Stimulated activated CD4-positive, alpha-beta T cell treated with anti-CD3 and anti-CD28 coated beads, Interleukin-12 subunit alpha, Interleukin-12 subunit beta, amount 100 ng/mL, for 48 hours (primary cell): ENCODE data around the gene AK5.

Experiments
- DNase-seq, 3 donors: peaks; one replicate each; pipeline ENCODE4 v3.0.0-alpha.2; 2020; ENCODE audit warnings: low read depth in 2 of 3, low spot score in 1 of 3

The AK5 gene

DNA sequence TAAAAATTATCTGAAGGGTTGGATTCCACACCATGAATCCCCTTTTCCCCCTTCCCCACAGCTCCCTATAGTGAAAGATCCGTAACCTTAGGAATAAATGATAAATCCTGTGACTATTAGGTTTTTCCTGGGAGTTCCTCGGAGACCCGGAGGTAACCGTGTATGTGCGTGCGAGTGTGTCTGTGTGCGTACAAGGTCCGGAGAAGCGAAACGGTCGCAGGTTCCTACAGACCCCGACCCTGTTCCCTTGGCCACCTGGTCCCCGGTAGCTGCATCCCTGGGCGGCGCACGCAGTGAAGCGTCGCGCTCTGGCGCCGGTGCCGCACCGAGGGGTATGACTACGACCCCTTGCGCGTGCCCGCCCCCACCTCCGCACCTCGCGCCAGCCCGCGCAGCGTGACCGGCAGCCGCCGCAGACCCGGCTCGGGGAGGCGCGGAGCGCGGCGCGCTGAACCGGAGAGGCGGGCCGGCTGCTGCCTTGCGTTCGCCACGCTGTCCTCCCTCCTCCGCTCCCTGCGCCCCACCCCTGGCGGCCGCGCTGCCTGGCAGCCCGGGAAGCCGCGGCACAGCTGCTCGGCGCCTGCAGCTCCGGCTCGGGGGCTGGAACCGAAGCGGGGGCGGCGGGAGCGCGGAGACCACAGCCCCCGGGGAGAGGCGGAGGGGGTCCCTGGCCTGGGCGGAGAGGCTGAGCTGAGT lies at the start of gene AK5:
TSS of gene AK5 (plus strand) at position 529 of the 696 bp plus-strand sequence. CDS start 295 bp downstream, outside the sequence.
- peak in 2 of 3 donors; percentile 15 to 42 for DNase-seq

- DNase-seq: no peak
Observed at GRCh38 chr1:77232829-77233228, 49.0 kb upstream of the AK5 start.

- DNase-seq: no peak
Observed at GRCh38 chr1:77234096-77234495, 47.7 kb upstream of the AK5 start.

GRCh38 chr1:77234943-77235342 lies 46.9 kb upstream of the AK5 start:
- no peak for DNase-seq

GRCh38 chr1:77238462-77238861 lies 43.4 kb upstream of the AK5 start:
- DNase-seq: no peak

GRCh38 chr1:77239311-77239710 lies 42.5 kb upstream of the AK5 start:
- no peak for DNase-seq

DNA sequence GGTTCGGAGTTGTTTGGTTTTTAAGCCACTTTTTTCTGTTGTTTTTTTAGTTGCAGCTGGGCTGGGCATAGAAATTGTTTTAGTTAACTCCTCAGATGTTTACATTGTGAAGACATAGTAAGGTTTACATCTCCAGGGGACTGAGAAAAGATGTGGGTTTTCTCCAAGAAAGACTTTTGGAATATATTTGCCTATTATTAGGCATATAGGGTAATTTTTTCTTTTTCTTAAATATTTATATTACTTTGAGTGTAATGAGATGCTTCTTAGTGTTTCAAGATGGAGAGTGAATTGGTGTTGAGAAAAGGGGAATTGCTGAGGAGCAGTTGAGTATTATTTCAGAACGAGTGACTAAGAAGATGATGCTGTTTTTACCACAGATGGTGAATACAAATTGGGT lies 36.0 kb upstream of the AK5 start:
- no peak for DNase-seq

GRCh38 chr1:77250126-77250525 lies 31.7 kb upstream of the AK5 start:
- DNase-seq: no peak

GRCh38 chr1:77253211-77253610 lies 28.6 kb upstream of the AK5 start:
- DNase-seq: no peak

DNA sequence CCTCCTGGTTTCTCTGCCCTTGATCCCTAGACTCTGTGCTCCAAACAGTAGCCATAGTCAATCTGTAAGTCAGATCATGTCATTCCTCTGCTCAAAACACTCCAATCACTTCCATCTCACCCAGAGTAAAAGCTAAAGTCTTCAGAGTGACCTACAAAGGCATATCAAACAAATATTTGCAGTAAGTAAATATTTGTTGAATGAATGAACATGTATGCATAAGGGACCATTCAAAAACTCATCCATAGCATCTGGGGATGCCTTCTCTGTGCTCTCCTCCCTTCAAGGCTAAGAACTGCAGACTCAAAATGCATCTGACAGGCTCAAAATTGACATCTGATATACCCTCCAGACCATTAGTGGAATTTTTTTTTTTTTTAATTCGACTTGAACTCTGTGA lies 18.1 kb upstream of the AK5 start:
- DNase-seq: no peak

DNA sequence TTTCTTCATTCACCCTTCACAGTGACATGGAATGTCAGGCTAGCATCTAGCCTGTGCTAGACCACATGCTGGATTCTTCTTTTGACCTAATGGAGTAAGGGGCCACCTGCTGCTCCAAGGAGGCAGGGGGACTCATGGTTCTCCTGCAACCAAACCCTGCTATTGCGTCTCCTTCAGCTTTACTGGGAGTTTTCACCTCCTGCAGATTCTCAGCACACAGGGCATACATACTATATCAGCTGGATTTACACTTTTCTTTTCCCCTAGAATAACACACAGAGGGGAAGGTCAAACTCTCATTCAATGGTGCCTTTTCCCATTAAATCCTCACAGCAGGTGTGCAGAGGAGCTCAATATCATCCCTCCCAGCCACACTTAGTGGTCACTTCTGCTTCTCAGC lies 16.6 kb upstream of the AK5 start:
- DNase-seq: no peak

DNA sequence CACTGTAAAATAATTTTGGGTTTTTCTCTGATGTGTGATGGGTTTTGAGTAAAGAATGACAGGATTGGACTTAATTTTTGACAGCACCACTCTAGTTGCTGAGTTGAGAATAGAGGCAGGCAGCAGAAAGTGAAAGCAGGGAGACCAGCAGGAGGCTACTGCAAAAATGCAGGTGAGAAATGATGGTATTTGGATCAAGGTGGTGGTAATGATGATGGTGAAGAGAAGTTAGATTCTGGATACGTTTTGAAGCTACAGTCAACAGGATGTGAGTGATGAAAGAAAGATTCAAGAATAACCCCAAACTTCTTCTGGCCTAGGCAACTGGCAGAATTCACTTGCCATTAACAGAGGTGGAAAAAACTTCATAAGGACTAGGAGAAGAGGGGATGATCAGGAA lies 14.8 kb upstream of the AK5 start:
- DNase-seq: no peak

- DNase-seq: no peak
Observed at GRCh38 chr1:77271852-77272580, 9.8 kb upstream of the AK5 start.

DNA sequence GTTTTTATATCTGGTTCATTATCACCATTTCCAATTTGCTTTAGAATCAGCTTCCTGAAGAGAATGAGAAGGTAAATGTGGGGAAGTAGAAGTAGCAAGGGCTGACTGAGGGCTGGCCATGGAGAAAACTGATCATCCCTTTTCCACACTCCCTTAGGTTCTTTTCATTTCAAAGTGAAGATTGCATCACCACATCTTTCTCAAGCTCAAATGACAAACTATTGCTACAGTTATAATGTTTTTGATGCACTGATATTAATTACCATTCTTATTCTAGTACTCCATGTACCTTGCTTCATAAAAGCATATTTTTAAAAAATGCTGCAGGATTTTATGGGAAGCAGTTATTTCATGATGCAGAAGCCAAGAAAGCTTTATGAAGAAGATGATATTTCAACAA lies 7.9 kb upstream of the AK5 start:
- DNase-seq: no peak

GRCh38 chr1:77275194-77275593 lies 6.6 kb upstream of the AK5 start:
- DNase-seq: no peak

DNA sequence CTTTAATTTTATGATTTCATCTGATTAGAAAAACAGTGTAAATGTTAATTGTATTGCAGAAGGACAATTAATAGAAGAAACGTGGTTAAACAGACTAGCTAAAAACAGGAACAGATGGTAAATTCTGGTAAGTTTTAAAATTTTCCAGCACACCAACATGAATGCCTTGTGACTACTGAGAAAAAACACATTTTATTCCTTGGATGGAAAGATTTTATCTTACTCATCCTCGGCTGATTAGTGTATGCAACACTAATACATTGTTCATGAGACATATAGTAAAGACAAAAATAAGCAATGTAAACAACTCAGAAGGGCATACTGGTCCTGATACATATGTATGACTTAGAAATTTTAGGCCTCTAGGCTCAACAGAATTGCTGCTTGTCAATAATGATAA lies 4.9 kb upstream of the AK5 start:
- DNase-seq: no peak

GRCh38 chr1:77279929-77280328 lies 1.9 kb upstream of the AK5 start:
- DNase-seq: no peak

DNA sequence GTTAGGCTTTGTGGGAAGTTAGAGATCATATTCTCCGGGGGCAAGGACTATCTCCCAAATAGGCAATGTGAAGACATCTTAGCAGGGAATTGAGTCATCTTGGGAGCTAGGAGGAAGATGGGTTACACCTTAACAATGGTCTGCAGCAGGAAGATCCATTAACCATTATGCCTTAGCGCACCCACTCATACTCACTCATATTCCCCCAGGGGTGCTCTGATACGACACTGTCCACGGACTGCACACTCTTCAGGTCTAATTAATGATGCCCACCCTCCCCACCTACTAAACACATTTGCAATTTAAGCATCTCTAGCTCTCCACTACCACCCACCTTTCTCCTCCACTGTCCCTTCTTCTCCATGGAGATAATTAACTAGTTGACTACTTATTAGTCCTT lies 857 bp upstream of the AK5 start:
- no peak for DNase-seq

GRCh38 chr1:77282187-77282865 lies 507 bp downstream of the AK5 start:
- DNase-seq: peak in 2 of 3 donors; percentile 20 to 25

DNA sequence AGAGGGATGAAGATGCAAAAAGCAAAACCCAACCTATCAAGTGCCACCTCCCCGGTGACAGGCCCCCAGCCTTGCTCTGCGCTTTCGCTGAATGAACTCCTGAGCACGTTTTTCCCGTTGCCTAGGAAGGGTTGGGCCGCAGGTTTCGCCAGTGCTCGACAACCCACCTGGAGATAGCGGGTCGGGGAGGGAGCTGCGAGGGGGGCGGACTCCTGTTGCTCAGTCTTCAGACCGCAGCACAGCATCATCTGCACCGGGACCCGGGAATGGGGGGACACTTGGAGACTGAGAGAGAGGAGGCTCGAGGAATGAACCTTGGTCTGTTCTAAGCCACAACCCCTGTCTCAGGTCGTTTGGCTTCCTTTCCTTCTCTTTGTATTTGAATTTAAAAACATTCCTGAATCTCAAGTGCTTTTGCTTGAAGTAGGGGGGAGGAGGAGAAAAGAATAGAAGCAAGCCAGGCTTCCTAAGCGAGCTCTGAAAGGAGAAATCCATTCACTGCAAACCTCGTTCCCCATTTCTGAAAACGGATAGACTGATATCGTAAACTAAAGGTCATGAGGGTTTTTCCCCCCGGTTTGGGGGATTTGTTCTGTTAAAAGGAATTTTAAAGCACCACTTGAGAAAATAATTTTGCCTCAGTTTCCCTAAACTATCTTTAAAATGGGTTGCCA lies 1.2 kb downstream of the AK5 start:
- peak in 1 of 3 donors; percentile 8 for DNase-seq

- no peak for DNase-seq
Observed at GRCh38 chr1:77283701-77284425, 2.0 kb downstream of the AK5 start.
